GM21423 (cell line): Measurements from ENCODE around the gene SLC43A2.

Source experiments
- ATAC-seq: cut with Tn5 transposase; IDR thresholded peaks from one replicate; pipeline ENCODE4 v1.9.1; 2021; ENCODE audit warnings: mild to moderate bottlenecking, moderate library complexity; ENCODE audit not compliant: unreplicated experiment

Gene SLC43A2

DNA sequence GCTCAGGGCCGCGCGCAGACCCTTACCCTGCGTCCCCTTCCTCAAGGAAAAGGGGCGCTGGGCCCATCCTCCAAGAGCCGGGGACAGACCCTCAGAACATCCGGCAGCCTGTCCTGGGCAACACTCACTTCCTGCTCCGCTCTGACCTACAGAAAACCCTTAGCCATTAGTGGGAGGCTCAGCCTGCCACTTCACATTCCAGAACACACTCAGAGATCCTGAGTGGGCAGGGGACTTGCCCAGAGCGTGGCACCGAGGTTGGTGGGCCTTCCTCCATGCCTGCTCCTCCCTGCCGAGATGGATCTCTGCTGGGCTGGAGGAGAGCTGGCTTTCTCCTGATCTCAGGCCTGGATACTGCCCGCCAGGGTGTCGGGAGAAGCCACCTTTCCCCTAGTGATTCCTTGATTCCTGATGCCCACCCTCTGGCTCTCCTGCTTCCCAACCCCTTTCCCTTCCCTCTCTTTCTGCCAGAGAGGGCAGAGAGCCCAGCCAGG is 15.4 kb upstream of the SLC43A2 start:
- ATAC-seq: no peak

DNA sequence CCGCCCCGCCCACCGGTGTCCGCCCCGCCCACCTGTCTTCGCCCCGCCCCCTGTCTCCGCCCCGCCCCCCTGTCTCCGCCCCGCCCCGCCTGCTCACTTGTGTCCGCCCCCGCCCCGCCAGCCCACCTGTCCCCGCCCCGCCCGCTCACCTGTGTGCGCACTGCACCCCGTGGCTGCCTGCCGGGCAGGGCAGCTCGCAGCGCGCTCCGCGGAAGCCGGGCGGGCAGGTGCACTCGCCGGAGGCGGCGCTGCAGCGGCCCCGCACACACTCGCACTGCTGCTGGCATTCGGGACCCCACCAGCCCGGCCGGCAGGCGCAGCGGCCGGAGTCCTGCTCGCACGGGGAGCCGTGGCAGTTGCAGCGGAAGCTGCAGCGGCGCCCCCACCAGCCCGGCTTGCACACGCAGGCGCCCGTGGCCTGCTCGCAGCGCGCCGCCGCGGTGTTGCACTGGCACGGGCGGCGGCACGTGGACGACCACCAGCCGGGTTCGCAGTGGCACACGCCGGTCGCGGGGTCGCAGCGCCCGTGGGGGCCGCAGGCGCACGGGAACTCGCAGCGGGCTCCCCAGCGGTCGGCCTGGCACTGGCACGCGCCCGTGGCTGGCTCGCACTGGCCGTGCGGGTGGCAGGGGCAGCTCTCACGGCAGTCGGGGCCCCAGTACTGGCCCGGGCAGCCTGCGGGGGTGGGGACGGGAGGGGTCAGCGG is 14.8 kb upstream of the SLC43A2 start:
- ATAC-seq: no peak

DNA sequence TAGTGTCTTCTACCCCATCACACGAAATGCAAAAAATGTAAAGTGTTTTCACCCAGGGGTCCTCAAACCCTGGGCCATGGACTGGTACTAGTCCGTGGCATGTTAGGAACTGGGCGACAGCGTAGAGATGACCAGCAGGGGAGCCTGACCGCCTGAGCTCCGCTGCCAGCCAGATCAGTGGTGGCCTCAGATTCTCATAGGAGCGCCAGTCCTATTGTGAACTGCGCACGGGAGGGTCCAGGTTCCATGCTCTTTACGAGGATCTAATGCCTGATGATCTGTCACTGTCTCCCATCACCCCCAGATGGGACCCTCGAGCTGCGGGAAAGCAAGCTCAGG is 12.4 kb upstream of the SLC43A2 start:
- ATAC-seq: no peak

DNA sequence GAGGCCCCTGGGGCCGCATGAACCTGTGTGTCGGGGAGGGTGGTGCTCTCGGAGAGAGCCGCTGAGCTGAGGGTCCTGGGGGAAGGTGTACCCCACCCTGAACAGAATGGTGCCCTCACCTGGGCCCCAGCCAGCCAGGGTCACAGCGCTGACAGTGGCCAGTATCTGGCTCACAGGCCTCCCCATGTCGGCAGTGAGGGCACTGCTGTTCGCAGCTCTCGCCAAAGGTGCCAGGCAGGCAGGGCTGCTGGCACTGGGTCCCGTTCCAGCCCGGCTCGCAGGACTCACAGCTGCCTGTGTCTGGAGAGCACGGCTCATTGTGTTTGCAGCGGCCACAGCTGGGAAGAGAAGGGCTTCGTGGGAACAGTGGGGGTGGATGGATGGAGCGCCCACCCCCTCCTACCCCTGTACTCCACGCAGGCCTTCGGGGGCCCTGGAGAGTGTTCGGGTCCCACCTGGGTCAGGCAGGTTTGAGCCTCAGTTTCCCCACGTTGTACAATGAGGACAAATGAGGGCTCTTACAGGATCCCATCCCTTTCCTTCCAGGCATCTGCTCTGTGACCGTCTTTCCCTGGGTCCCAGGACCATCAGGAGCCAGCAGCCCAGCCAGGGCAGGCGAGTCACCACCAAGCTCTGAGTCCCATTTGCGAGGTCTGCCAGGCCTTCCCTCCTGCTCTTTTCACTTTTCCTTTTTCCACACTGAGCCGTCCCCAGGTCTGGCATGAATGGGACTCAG is 11.9 kb upstream of the SLC43A2 start:
- no peak for ATAC-seq

DNA sequence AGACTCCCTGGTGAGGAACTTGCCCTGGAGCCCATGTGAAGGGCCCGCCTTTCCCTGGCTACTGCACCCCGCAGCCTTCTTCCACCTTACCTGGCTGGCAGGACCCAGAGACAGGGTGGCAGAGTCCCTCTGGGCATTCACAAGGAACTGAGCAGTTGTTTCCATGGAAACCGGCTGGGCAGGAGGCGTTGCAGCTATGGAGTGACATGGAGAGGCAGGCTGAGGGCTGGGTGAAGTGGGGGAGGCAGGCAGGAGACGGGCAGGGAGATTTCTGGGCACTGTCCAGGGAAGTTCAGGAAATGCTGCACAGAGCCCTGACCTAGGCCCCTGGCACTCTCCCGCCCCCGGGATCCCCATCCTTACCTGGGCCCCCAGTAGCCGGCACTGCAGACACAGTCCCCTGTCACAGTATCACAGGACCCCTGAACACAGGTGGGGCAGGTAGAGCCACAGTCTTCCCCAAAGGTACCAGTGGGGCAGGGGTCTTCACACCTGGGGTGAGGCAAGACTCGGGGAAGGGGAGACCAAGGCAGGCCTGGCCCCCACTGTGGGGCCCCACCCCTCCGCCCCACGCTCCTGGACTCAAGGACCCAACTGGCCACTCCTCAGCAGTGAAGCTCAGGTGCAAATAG is 11.0 kb upstream of the SLC43A2 start:
- ATAC-seq: no peak

DNA sequence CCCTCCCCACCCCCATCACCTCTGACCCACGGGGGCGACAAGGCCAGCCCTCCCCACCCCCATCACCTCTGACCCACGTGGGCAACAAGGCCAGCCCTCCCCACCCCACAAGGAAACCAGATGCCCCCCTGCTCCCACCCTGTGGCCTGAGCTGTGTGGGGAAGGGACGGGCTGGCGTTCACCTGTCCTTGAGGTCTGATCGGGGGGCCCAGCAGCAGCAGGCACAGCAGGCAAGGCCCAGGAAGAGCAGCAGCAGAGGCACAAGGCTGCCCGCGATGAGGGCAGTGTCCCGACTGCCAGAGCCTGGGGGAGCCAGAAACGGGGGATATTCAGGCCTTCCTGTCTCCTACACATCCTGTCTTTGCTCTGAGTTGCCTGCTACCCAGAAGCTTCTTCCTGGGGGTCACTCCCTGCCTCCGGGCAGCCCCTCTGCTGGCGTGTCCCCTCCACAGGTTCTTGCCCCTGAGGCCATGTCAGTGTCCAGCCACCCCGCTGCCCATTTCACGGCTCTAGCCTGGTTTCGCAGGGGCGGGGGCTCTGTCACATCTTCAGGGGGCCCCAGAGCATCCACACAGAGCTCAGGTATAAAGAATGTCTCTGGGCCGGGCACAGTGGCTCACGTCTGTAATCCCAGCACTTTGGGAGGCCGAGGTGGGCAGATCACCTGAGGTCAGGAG is 10.1 kb upstream of the SLC43A2 start:
- no peak for ATAC-seq

DNA sequence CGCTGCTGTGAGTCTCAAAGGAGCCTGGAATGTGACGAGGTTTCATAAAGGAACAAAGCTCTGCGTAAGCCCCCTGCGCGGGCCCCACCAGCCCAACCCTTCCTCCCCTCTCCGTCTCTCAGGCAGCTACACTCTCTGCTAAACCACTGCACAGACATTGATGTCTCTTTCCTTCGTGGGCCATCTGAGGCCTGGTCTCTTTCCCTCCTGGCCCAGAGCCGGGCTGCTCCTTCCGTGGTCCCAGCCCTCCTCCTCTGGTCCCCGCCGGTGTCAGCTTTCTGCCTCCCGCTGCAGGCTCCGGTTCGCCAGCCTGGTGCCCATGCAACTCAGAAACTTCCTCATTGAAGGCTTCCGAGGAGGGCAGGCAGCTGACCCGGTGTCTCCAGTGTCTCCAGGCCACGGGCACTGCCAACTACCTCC is 9.5 kb upstream of the SLC43A2 start:
- ATAC-seq: no peak

DNA sequence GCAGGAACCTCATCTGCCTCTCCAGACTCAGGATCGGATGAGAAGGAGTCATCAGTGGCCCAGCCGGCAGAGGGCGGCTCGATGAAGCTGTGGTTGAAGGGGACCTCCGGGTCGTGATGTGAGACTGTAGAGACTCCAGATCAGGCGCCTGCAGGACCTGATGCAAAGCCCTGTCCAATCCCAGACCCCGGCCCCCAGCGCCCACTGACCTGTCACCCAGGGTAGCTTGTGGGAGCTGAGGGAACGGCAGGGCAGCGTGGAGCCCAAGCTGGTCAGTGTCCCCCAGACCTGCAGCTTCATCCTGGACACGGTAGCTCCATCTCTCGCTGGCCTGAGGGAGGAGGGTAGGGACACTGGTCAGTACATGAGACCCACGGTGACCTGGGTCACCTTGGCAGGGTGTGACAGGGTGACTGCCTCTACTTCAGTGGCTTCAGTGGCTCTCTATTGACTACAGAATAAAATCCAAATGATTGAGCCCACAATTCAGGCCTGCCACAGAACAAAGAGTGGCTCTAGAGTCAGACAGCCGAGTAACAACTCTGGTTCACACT is 8.2 kb upstream of the SLC43A2 start:
- ATAC-seq: no peak

DNA sequence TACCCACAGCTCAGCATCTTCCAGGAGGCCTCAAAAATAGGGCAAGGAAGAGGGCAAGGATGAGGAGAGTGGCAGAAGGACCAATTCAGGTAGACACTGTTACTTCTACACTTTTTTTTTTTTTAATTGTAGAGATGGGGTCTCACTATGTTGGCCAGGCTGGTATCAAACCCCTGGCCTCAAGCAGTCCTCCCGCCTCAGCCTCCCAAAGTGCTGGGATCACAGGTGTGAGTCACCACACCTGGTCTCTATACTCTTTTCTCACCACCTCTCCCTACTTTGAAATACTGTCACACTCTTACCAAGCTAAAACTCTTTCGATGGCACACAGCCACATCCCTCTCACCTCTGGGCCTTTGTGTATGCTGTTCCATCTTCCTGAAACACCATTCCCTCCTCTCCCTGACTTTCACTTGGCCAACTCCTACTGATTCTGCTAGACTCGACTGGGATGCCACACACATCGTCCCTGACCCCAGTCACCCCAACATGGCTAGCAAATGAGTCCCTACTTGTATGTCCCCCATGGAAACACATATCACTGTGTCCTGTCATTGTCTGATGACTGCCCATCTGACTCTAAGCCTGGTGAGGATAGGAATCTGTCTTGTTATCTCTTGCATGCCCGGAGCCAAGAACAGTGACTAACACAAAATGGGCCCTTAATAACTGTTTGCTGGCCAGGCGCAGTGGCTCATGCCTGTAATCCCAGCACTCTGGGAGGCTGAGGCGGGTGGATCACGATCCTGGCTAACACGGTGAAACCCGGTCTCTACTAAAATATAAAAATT is 7.2 kb upstream of the SLC43A2 start:
- ATAC-seq: no peak

DNA sequence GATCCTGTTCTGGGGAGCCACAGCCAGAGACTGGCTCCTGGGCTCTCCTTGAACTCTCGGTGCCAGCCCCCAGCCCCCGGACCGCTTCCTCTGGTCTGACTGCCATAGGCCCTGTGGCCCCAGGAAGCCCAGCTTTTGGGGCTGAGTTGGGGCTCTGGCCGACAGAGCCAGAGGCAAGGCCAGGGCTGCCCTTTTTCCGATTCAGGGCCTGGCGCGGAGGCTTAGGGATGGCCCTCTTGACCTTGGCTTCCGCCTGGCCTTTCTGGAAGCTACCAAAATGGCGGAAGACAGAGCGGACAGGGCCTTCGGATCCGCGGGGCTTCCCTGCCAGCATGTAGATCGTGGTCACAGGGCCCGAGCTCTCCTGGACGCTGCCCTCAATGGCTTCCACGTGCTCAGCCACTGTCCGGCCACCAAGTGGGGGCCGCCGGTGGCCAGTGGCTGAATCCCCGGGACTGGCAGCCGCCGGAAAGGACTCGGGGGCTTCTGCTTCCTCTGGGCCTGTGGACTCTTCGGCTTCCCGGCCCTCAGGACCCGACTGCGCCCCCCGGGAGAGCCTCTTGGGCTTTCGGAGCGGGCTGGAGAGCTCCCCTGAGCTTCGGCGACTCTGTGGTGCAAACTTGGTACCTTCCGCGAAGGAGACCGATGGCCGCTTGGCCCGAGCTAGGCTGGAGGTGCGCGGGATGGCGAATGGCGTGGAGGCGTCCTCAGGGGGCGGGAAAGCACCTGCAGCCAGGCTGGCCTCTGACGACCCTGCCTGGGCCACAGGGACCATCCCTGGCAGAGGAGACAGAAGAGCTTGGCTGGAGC is 6.4 kb upstream of the SLC43A2 start:
- ATAC-seq: no peak

DNA sequence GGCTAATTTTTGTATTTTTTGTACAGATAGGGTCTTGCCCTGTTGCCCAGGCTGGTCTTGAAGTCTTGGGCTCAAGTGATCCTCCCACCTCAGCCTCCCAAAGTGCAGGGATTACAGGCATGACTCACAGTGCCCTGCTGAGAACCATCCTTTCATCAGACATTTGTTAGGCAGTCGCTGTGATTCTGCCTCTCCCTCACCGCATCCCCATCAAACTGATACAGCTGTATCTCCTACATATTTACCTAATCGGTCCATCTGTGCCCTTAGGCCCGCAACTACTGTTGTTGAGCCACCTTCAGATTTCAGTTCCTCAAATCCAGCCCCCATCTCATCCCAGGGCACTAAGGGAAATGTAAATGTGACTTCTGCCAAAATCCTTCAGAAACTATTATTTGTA is 2.0 kb upstream of the SLC43A2 start:
- ATAC-seq: no peak

DNA sequence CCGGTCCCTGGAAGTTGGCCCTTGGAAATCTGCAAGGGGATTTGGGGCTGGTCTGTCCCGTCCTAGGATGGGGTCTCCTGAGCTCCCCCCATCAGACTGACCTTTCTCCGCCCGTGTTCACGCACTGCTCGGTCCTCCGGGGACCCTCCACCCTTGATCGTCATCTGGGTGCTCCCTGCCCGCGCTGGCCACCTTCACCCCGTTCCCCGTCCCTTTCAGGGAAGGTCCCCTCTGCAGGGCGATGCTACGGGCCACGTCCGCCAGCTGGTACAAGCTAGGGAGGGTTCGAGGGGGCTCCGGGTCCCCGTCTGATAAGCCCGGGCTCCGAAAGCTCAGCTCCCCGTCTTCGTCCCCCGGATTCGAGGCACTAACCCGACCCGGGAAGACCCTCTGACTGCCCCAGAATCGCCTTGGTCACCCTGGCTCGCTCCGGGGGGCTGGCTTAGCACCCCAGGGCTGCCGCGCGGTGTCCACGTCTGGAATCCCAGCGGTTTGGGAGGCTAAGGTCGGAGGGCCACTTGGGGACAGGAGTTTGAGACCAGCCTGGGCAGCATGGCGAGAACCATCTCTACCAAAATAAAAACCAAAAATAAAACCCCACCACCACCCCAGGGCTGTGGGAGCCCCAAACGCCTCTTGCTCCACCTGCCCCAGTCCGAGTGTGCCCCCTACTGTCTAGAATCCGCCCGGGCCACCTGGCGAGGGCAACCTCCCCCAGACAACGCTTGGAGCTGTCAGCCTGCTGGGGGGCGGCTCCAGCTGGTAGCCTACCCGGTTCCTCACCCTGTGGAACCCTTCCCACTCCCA is 1.1 kb upstream of the SLC43A2 start:
- no peak for ATAC-seq

DNA sequence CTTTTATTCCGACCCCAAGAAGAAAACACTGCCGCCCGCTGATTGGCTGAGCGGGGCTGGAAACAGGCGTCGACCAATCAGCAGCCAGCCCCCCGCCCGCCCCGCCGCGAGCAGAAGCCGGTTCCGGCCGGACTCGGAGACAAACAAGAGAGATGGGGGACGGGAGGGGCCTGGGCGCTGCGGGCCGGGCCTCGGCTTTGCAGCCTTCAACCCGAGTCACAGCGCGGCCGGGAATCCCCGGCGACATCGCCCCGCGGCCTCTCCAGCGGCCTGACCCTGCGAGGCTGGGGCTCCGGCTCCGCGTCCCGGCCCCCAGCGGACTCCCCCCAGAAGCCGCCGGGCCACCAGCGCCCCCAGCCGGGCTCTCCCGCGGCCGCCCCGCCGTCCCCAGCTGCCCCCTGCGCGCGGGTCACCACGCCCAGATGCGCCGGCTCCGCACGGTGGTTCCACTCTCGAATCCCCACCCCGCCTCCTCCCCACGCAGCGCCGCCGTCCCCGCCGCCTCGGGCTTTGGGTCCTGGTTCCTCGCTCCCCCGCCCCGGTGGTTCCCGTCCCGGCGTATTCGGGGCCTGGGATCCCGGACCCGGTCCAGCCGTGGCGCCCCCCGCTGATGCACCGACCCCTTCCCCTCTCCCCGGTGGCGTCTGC is 346 bp upstream of the SLC43A2 start:
- ATAC-seq: peak; percentile 42

DNA sequence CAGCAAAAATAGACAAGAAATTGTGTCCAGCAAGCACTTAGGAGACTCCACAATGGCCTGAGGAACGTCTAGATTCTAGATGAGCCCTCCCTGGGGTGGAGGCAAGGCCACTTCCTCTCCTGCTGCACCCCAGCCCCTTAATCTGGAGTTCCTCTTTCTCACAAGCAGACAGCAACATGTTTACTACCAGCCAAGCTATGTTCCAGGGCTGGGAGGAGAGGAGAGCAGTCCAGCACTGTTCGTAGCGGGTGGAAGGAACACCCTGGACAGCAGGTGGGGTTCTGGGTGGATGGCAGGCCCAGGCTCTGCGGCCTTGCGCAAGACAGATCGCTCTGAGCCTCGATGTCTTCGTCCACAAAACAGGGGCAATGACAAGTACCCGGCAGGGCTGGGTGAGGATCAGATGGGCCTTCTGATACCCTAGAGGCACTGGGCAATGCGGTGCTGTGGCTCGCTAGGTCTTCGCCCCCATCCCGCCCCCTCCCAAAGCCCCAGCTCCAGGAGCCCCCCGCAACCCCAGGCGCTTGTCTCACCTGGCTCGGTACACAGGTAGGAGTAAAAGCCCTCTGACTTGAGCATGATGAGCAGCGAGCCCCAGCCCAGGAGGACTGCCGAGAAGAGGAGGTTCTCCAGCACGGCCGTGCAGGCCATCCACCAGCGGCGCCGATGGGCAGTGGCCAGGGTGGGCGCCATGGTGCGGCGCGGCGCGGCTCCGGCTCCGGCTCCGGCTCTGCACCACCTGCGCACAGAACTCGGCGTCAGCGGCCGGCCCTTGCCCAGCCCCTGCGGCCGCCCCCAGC is 1.3 kb downstream of the SLC43A2 start:
- ATAC-seq: no peak

DNA sequence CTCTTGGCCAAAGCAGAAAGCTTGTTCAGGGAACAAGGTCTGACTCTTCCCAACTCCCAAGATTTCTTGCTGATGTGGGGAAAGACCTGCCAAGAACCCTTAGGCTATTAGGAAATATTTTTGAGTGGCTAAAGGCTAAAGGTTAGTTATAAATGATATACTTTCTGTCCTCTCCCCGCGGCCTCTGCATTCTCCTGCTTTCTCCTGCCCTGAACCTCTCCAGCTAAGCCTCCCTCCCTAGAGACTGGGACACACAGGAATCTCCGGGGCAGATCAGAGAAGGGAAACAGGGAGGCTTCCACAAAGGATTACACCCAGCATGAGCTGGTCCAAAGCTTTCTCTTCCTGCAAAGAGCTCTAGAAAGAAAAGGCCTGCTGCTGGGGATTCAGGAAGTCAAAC is 2.3 kb downstream of the SLC43A2 start:
- no peak for ATAC-seq

DNA sequence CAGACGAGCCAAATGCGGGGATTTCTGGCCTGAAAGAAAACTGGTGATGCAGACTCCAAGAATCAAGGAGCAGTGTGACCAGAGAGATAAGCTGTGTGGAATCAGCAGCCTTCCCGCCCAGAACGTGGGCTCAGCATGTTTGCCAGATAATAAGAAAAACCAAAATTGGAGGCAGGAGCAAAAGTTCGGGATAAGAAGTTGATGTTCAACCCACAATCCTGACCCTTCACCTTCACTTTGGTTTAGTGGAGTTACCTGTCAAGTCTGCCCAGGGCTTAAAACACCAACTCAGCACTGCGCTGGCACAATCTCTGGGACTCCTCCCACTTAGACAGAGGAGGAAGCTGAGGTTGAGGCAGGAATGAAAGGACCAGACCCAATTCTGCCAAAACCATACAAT is 3.1 kb downstream of the SLC43A2 start:
- no peak for ATAC-seq

DNA sequence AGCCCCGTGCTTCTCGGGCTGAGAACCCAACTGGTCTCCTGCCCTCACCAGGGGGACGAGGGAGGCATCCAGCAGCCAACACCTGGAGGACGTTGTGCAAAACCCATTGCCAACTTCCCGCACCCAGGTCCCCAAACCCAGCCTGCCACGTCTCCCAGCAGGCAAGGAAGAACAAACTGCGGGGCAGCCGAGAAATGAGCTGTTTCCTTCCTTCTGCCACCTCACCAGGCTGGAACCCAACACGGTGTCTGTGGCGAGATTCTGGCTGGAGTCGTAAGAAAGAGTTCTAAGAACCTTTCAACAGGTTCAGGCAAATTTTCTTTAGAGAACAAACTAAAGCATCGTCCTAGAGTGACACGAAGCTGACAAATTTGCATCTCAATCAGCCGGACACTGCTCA is 3.6 kb downstream of the SLC43A2 start:
- ATAC-seq: no peak

DNA sequence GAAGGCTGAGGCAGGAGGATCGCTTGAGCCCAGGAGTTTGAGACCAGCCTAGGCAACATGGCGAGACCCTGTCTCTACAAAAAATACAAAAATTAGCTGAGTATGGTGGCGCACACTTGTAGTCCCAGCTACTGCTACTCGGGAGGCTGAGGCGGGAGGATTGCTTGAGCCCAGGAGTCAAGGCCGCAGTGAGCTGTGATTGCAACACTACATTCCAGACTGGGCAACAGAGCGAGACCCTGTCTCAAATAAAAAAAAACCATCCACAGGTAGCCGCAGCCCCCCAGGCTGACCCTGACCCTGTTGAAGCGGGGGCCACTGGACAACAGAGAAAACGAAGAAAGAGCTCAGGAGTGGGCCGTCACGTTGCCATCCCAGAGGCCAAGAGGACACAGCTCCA is 4.0 kb downstream of the SLC43A2 start:
- ATAC-seq: no peak
